Astrocyte (in vitro differentiated cells and primary cell): Measurements from ENCODE around the gene EFNA5.

Experiments used
- CTCF ChIP-seq: IDR thresholded peaks from 2 replicates; pipeline ENCODE4 v1.5.1; 2011; ENCODE audit warnings: low read depth, mild to moderate bottlenecking, inconsistent platforms, low read length, moderate library complexity; ENCODE audit not compliant: insufficient read depth
- EZH2 ChIP-seq: IDR thresholded peaks from 2 replicates; pipeline ENCODE4 v1.6.1; 2012; ENCODE audit warnings: mild to moderate bottlenecking, low read length, inconsistent platforms; ENCODE audit not compliant: insufficient read depth

- no peak for TF ChIP-seq CTCF
- no peak for TF ChIP-seq EZH2
Measured at GRCh38 chr5:107604146-107604910, 66.4 kb downstream of the EFNA5 start.
